Measurements from ENCODE around the gene DTWD1. TPM values are rescaled to one million over a fixed set of nuclear protein-coding genes. Genes with fewer than 3 reads are reported as not detected.

Gene DTWD1
- total RNA-seq, 1 experiment from 2014 or later: 32.5 TPM

GRCh38 chr15:49620658-49621368, at the start of gene DTWD1, which contains the start of gene FAM227B (continued):
- TF ChIP-seq E2F1 (CRISPR knock-in tag; IDR thresholded peaks at IDR 0.05) (0 out of 2 replicates have a peak, but pooled peaks have one; percentile 69), ERG (CRISPR knock-in tag; IDR thresholded peaks at IDR 0.05) (no peak), ARID4B (CRISPR knock-in tag; IDR thresholded peaks at IDR 0.05; ENCODE audit: borderline replicate concordance) (peak; percentile 81), ZBTB21 (CRISPR knock-in tag; IDR thresholded peaks at IDR 0.05; ENCODE audit: borderline replicate concordance) (peak; percentile 58; the same call in 1 of the 2 replicates), ETV6 (CRISPR knock-in tag; IDR thresholded peaks at IDR 0.05) (peak; percentile 98), PREB (CRISPR knock-in tag; IDR thresholded peaks at IDR 0.05; ENCODE audit: borderline replicate concordance) (no peak), ZMAT4 (CRISPR knock-in tag; IDR thresholded peaks at IDR 0.05) (no peak), SP1 (CRISPR knock-in tag; conservative IDR thresholded peaks at IDR 0.05) (peak; percentile 93), ZNF512 (CRISPR knock-in tag; IDR thresholded peaks at IDR 0.05; ENCODE audit: borderline replicate concordance) (no peak), GABPB1 (CRISPR knock-in tag; IDR thresholded peaks at IDR 0.05) (peak; percentile 91), ELF4 (CRISPR knock-in tag; IDR thresholded peaks at IDR 0.05; ENCODE audit: low read depth) (no peak), ZNF138 (CRISPR knock-in tag; conservative IDR thresholded peaks at IDR 0.05) (no peak), ZSCAN18 (CRISPR knock-in tag; IDR thresholded peaks at IDR 0.05) (no peak), ATF3 (CRISPR knock-in tag; conservative IDR thresholded peaks at IDR 0.05) (no peak), MYBL2 (CRISPR knock-in tag; IDR thresholded peaks at IDR 0.05) (peak; percentile 92), ZNF671 (CRISPR knock-in tag; IDR thresholded peaks at IDR 0.05) (no peak), CBFB (CRISPR knock-in tag; IDR thresholded peaks at IDR 0.05; ENCODE audit: low read depth) (peak; percentile 51; the same call in 1 of the 2 replicates), E2F5 (CRISPR knock-in tag; IDR thresholded peaks at IDR 0.05) (peak; percentile 84; the same call in 1 of the 2 replicates), GTF2I (CRISPR knock-in tag; conservative IDR thresholded peaks at IDR 0.05) (no peak), NFATC4 (CRISPR knock-in tag; IDR thresholded peaks at IDR 0.05) (no peak), ZNF317 (CRISPR knock-in tag; IDR thresholded peaks at IDR 0.05; ENCODE audit: borderline replicate concordance, low read depth) (0 out of 2 replicates have a peak, but pooled peaks have one; percentile 56), TP53 (CRISPR knock-in tag; IDR thresholded peaks at IDR 0.05) (peak; percentile 78), GRHL2 (CRISPR knock-in tag; IDR thresholded peaks at IDR 0.05; ENCODE audit: insufficient replicate concordance, severe bottlenecking) (no peak), CREB1 (CRISPR knock-in tag; IDR thresholded peaks at IDR 0.05) (peak; percentile 83), ZNF121 (CRISPR knock-in tag; IDR thresholded peaks at IDR 0.05) (peak; percentile 70; the same call in 1 of the 2 replicates), ZNF219 (CRISPR knock-in tag; IDR thresholded peaks at IDR 0.05; ENCODE audit: borderline replicate concordance) (0 out of 2 replicates have a peak, but pooled peaks have one; percentile 59)

Data from WTC11 (cell line).